GM12864 (cell line): Measurements from ENCODE around the gene PTPRG.

Source experiments
- DNase-seq: peaks from one replicate; pipeline ENCODE4 v3.0.0-alpha.2; 2011; ENCODE audit warnings: low read depth
- H3K4me3 ChIP-seq: 2 replicates; pipeline ENCODE4 v1.5.1; 2011; ENCODE audit warnings: mild to moderate bottlenecking, low read depth, low read length, control low read depth
- TF ChIP-seq, protein P1 (sequence below): IDR thresholded peaks from 2 replicates; pipeline ENCODE4 v1.5.1; 2011; ENCODE audit warnings: low read depth, mild to moderate bottlenecking, moderate library complexity, low read length, control low read depth, inconsistent platforms; ENCODE audit errors: missing control alignments

Gene PTPRG

GRCh38 chr3:61679026-61679425 is 117.7 kb downstream of the PTPRG start:
- no peak for DNase-seq
- H3K4me3 ChIP-seq = no peak overlapping the region
- TF ChIP-seq, protein P1, sequence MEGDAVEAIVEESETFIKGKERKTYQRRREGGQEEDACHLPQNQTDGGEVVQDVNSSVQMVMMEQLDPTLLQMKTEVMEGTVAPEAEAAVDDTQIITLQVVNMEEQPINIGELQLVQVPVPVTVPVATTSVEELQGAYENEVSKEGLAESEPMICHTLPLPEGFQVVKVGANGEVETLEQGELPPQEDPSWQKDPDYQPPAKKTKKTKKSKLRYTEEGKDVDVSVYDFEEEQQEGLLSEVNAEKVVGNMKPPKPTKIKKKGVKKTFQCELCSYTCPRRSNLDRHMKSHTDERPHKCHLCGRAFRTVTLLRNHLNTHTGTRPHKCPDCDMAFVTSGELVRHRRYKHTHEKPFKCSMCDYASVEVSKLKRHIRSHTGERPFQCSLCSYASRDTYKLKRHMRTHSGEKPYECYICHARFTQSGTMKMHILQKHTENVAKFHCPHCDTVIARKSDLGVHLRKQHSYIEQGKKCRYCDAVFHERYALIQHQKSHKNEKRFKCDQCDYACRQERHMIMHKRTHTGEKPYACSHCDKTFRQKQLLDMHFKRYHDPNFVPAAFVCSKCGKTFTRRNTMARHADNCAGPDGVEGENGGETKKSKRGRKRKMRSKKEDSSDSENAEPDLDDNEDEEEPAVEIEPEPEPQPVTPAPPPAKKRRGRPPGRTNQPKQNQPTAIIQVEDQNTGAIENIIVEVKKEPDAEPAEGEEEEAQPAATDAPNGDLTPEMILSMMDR = no peak

GRCh38 chr3:61680617-61681016 is 119.2 kb downstream of the PTPRG start:
- DNase-seq = no peak
- TF ChIP-seq, protein P1 = no peak
- no peak overlapping the region for H3K4me3 ChIP-seq

- H3K4me3 ChIP-seq = no peak overlapping the region
- no peak for DNase-seq
- TF ChIP-seq, protein P1 = no peak
Measured at GRCh38 chr3:61681636-61682035, 120.3 kb downstream of the PTPRG start.

GRCh38 chr3:61682671-61683548 is 121.5 kb downstream of the PTPRG start:
- TF ChIP-seq, protein P1 = no peak
- DNase-seq = no peak
- H3K4me3 ChIP-seq = no peak overlapping the region

- no peak for DNase-seq
- no peak overlapping the region for H3K4me3 ChIP-seq
- TF ChIP-seq, protein P1 = no peak
Measured at GRCh38 chr3:61683549-61684236, 122.3 kb downstream of the PTPRG start.

GRCh38 chr3:61684386-61684785 is 123.0 kb downstream of the PTPRG start:
- no peak for DNase-seq
- TF ChIP-seq, protein P1 = no peak

GRCh38 chr3:61685755-61686154 is 124.4 kb downstream of the PTPRG start:
- no peak overlapping the region for H3K4me3 ChIP-seq
- no peak for DNase-seq
- TF ChIP-seq, protein P1 = no peak

More at GRCh38 chr3:61684386-61684785, 123.0 kb downstream of the PTPRG start:
- no peak overlapping the region for H3K4me3 ChIP-seq
